Inflammatory macrophage treated with lipopolysaccharide for 1 hour (primary cell): ENCODE measurements around the gene SKAP2.
A peak's percentile ranks its signal among the peaks of the same experiment; 100 is the strongest.

Experiments used
- DNase-seq, 2 donors: peaks; one replicate each; pipeline ENCODE4 v3.0.0-alpha.2; 2020 to 2022

The SKAP2 gene, protein sequence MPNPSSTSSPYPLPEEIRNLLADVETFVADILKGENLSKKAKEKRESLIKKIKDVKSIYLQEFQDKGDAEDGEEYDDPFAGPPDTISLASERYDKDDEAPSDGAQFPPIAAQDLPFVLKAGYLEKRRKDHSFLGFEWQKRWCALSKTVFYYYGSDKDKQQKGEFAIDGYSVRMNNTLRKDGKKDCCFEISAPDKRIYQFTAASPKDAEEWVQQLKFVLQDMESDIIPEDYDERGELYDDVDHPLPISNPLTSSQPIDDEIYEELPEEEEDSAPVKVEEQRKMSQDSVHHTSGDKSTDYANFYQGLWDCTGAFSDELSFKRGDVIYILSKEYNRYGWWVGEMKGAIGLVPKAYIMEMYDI

GRCh38 chr7:26864309-26865093 lies at the start of gene SKAP2:
TSS of gene SKAP2 (minus strand) at chr7:26864590. CDS start at chr7:26864429, 161 bp downstream.
- DNase-seq, result peak; percentile 99

GRCh38 chr7:26912933-26913536 lies 48.6 kb upstream of the SKAP2 start:
- DNase-seq, result no peak

DNA sequence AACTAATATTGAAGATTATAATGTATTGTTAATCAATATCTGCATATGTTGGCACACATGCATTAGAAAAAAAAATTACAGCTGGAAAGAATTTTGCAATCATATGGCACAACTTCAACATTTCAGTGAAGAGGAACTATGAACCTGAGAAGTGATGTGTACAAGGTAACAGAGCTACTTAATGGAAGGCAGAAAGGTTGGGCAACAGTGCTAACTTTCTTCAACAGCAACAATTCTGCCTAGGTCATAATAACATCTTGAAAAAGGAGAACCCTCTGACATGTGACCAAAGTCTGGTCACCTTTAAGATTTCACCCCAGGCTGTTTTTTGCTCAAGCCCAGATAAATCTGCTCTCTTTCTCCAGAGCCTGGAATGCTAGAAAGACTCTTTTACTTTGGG lies 47.9 kb upstream of the SKAP2 start:
- DNase-seq, result peak; percentile 23 to 27

DNA sequence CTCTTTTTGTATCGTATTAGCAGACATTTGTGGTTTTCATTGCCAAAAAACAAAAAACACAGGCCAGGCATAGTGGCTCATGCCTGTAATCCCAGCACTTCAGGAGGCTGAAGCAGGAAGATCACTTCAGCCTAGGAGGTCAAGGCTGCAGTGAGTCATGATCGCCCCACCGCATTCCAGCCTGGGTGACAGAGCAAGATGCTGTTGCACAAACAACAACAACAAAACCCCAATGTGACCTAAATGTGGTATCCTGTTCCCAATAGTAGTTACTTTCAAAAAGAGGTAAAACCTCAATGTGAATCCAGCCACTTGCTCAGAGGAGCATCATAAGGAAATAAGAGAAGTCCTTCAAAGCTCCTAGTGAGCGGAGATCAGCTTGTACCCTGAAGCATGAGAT lies 45.8 kb upstream of the SKAP2 start:
- DNase-seq, result peak; percentile 48 to 54

GRCh38 chr7:26900251-26900650 lies 35.9 kb upstream of the SKAP2 start:
- DNase-seq, result peak; percentile 34 to 51

DNA sequence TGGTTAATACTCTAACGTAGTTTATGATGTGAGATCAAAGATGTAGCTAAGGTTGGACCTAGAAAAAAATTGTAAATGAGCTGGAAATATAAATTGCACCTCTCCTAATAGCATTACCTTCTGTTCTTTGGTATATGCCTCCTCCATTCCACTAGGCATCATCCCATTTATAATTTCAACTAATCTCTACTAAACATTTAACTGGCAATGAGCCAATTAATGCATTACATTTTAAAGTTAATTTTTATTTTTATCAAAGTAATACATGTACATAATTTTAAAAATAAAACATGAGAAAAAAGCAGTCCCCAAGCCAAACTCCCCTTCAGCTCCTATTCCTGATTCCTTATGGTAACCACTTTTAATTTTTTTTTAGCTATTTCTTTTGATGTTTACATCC lies 35.1 kb upstream of the SKAP2 start:
- DNase-seq, result no peak

- peak in 1 of 2 donors; percentile 14 for DNase-seq
Observed at GRCh38 chr7:26898891-26899290, 34.5 kb upstream of the SKAP2 start.

- DNase-seq, result no peak
Observed at GRCh38 chr7:26897928-26898327, 33.5 kb upstream of the SKAP2 start.

- DNase-seq, result no peak
Observed at GRCh38 chr7:26891400-26892350, 27.3 kb upstream of the SKAP2 start.

GRCh38 chr7:26880852-26881251 lies 16.5 kb upstream of the SKAP2 start:
- no peak for DNase-seq

GRCh38 chr7:26879671-26880070 lies 15.3 kb upstream of the SKAP2 start:
- no peak for DNase-seq

DNA sequence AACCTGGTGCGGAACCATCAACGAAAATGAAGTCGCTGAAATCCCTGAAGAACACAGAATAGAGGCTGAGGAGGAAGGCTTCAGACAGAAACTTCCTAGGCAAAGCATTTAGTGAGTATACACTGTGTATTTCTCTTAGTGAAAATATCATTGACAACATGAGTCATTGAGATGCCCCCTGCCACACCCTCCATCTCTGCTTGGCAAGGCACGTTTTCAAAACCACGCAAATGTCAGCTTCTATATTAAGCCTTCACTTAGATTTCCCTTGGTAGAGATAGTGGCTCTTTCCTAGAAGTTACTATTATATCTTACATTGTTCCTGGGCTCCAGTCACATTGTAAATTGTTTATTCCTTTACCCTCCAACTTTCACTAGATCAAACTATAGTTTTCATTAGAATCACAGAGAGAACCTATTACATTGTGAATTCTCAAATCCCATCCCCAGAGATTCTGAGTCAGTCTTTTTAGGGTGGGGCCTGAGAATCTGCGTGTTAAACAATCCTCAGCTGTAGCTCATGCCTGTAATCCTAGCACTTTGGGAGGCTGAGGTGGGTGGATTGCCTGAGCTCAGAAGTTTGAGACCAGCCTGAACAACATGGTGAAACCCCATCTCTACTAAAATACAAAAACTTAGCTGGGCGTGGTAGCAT lies 4.6 kb upstream of the SKAP2 start:
- DNase-seq, result no peak

DNA sequence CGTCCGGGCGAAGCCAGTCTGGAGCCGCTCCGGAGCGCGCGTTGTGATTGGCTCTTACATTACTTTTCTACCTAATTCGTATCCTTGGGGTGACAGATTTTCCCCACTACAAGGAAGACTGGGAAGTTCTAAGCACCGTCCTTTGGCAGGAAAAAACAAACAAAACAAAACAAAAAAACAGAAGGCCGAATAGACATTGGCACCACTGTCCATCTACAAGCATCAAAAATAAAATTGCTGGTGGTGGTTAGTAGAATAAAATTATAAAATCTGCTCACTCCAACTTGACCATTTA lies 651 bp upstream of the SKAP2 start:
- DNase-seq, result no peak

DNA sequence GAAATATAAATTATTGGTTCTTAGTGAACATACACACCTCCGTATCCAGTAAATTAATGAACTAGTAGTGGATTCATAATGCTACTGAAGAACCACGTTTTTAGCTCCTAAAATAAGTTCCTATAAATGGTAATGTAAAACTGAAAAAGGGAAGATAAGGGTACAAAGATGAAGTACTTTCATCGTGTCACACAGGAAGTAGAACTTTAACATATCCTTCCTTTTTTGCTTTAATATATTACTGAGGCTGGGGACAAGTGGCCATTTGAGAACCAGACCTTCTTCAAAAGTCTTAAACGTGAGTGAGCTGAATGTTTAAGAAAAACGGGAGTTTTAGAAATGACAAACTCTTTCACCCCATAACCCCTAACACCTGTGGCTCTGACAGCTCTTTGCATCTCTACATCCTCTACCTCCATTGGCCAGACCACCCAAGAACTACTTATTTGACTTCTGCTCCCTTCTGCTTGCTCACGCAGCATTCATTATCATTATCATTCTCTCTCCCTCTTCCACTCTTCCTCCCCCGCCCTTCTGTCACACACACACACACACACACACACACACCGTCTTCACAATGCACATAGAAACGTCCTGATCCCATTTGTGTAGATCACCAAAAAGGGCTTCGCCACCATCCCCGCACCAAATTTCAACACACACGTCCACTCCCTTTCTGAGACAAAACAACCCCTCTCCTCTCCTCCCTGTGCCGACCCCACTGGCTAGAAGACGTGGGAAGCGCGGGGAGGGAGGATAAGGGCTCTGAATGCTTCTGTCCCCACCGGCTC lies 677 bp downstream of the SKAP2 start:
- peak; percentile 33 to 48 for DNase-seq

DNA sequence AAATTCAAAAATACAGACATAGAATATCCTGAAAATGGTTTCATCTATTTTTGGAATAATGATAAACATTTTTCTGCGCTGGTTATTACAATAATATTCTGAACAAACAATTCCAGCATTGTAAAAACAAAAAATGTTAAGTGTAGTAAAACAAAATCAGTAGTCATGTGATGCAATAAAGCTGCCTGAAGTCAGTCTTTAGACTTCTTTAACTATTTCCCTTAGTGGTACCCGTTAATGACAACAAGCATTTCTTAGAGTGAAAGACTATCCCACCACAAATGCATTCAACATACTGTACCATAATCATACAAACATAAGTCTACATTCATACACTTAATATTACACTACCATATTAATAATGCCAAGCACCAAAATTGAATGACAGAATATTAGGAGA lies 1.6 kb downstream of the SKAP2 start:
- DNase-seq, result peak in 1 of 2 donors; percentile 15

DNA sequence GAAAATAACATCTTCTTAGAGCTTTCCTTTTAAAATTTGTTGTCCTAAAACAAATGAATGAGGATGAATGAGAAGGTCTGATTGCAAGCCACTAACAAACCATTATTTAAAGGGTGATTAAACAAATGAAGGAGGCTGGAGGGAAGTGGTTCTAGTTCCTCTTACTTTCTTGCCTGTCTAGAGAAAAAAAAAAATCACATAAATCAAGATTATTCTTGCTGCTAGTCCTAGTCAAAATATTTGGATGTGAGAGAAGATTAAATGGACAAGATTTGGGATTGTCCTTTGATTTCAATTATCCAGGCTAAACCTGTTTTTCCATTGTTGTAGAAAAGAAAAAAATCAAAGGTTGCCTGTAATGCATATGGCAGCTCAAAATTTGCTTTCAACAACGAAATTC lies 3.3 kb downstream of the SKAP2 start:
- DNase-seq, result peak in 1 of 2 donors; percentile 21

- DNase-seq, result no peak
Observed at GRCh38 chr7:26860361-26860760, 4.0 kb downstream of the SKAP2 start.

GRCh38 chr7:26859720-26860119 lies 4.7 kb downstream of the SKAP2 start:
- DNase-seq, result no peak

DNA sequence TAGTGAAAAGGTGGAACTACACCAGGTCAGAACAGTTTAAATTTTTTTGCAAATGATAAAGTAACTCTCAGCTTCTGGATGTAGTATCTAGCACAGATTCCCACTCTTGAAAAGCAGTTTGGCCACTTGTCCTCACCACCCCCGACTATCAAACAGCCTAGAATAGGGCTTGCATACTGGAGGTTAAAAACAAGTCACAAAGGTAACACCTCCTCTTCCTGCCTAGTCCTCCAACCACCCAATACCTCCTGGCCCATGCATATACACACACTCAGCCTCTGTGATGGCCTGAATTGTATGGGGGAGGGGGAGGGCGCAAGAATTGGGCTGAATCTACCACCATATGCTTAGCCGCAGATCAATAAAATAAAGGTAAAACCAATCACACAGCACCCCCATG lies 5.7 kb downstream of the SKAP2 start:
- DNase-seq, result no peak

GRCh38 chr7:26858241-26858715 lies 6.1 kb downstream of the SKAP2 start:
- no peak for DNase-seq
